HG03097 (cell line): ENCODE measurements around the gene GUCA1A.

Experiments used
- ATAC-seq: cut with Tn5 transposase; IDR thresholded peaks from one replicate; pipeline ENCODE4 v1.9.1; 2021; ENCODE audit not compliant: unreplicated experiment, low FRiP score

The GUCA1A gene

GRCh38 chr6:42173101-42173500, at the start of gene GUCA1A:
Gene GUCA1A (plus strand): TSS chr6:42173364. CDS start chr6:42173614, 250 bp downstream.
- ATAC-seq = no peak

DNA sequence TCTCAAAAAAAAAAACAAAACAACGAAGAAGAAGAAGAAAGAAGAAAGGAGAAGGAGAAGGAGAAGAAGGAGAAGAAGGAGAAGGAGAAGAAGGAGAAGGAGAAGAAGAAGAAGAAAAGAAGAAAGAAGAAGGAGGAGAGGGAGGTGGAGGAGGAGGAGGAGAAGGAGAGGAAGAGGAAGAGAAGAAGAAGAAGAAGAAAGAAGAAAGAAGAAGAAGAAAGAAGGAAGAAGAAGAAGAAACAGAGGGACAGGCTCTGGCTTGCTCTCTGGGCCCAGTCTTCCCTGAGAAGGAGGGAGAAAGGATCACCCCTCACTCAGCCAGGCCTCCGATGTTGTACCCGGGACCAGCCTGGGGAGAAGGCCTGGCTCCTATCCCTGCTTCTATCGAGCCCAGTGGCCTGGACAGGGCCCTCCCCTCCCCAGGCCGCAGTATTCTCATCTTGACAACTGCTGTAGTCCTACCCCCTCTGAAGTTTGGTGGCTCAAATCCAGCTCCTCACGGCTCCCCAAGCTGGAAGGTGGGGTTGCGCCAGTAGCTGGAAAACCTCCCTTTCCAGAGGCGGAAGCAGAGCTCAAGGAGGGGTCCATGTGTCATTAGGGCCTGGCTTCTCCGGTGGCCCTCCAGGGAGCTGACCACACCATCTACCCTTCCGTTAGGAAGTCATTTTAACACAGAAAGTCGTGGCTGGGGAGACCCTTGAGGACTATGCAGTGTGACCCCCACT, 49.6 kb upstream of the GUCA1A start:
- no peak for ATAC-seq

DNA sequence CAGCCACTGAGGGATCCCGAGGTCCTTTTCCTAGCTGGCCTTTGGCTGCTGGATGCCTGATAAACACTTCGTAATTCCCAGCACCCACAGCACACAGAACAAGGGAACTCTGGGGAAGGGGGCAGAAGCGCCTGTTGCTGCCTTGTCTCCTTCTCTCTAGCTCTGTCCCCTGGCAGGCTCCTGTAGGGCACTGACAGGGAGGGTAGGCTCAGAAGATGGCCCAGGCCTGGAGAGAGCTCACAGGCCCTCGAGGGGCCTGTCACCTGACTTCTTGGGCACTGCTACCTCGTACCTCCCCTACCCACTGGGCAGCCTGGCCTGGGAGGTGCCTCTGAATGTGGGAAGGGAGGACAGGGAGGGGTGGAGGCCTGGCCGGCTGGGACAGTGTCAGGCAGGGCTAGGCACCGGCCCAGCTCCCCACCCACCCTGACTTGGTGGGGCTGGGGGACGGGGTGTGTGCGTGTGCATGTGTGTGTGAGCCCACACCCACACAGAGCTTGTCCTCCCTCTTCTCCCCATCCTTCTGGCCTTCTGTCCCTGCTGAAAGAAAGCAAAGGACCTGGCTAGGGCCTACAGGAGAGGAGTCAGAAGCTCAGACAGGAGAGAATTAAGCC, 48.8 kb upstream of the GUCA1A start:
- no peak for ATAC-seq

DNA sequence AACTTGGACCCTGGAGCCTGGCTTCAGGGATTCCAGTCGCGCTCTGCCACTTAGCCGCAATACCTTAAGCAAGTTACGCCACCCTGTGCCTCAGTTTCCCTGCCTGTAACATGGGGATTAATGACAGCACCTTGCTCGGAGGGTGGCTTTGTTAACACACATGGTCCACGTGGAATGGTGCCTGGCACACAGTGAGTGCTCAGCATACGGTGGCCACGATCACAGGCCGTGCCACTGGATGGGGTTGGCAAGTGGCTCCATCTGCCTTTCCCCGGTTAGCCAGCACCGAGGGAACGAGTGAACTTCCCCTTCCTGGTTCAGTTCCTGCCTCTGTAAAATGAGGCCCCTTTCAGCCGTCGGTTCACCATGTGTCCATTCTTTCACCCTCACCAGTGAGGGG, 47.9 kb upstream of the GUCA1A start:
- no peak for ATAC-seq

GRCh38 chr6:42125663-42126062, 47.5 kb upstream of the GUCA1A start:
- ATAC-seq = no peak

DNA sequence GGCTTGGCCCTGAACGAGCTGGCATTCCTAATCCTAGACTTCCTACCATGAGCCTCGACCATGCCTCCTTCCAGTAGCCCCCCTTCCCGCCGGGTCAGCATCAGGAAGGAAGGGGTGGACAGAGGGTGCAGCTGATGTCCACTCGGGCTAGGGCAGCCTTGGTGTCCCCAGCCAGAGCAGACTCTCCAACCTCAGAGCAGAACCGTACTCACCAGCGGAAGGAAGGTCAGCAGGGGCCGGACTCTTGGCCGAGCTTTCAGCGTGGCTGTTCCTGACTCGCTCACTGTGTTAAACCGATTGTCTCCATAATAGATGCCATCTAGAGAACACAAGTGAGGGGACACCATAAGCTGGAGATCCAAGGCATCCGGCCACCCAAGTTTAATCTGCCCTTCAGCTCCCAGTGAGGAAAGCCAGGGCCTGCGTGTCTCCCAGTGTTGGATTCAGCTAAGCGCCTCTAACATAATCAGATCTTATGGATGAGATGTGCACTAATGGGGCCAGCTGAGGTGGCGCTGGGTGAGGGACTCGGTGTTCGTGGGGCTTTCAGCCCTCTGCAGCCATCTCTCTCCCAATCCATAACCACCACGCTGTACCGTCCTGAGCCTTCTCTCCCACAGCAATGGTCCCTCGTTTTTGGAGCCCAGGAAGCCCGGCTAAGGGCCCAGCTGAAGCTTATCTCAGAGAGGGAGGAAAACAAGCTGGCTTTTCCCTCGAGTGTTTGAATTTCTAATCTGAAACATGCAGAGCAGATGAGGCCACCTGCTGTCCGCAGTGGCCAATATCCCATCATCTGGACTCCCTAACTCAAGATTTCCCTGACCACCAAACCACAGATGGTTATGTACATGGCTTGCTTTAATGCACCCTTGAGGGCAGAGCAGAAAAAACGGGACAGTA, 44.5 kb upstream of the GUCA1A start:
- no peak for ATAC-seq

DNA sequence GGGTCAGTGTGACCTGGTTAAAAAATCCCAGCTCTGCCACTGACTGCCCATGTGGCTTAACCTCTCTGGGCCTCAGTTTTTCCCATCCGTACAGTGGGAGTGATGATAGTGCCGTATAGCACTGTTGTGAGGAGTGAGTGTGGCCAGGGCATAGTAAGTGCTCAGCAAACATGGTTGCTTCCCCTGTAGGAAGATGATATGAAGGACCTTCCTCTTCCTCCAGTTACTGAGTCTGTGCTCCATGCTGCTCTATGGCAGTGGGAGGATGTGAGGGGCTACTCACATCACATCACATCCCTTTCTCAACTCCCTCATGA, 43.8 kb upstream of the GUCA1A start:
- no peak for ATAC-seq

- no peak for ATAC-seq
Measured at GRCh38 chr6:42131531-42131930, 41.6 kb upstream of the GUCA1A start.

DNA sequence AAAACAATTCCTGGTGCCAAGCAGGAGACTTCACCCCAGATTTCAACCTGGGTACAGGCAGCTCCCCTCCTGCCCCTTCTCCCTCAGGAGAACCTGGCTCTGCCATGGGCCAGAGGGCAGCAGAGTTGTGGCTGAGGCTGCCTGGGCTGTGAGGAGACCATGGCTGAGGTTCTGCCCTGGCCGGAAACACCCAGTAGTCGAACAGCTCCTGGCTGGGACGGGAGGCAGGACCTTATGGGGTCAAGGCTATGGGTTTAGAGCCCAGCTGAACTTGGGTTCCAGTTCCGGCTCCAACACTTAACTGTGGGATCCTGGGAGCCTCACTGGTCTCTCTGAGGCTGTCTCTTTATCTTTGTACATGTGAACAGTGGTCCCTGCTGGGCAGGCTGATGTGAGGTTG, 39.2 kb upstream of the GUCA1A start:
- no peak for ATAC-seq

DNA sequence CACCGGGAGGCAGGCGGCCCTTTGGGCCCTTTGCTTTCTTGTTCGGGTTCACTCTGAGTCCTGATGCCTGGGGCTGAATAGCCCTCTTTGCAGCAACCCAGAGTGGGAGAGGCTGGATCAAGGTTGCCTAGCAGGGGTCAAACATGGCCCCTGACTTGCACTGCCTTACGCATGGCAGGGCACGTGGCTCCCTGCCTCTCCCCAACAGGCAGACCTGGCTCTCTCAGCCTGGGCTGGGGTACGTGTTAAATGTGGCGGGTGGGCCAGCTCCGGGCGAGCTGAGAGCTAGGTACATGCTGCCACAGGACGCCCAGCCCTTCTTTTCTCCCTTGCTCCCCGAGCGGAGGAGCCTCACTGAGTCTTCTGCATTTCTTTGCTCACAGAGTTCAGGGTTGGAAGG, 38.0 kb upstream of the GUCA1A start:
- no peak for ATAC-seq

DNA sequence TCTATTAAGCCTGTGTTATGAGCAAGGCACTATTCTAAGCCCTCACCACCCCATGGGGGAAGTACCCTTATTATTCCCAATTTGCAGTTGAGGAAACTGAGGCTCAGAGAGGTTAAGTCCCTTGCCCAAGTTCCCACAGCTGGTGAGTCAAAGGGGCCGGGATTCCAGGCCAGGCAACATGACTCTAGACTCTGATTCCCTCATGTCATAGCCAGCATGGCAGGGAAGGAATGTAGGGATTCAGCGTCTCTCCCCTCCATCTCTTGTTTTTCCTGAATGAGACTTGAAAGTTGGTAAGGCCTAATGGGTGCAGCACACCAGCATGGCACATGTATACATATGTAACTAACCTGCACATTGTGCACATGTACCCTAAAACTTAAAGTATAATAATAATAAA, 37.4 kb upstream of the GUCA1A start:
- ATAC-seq = no peak

- ATAC-seq = no peak
Measured at GRCh38 chr6:42136508-42137193, 36.5 kb upstream of the GUCA1A start.

DNA sequence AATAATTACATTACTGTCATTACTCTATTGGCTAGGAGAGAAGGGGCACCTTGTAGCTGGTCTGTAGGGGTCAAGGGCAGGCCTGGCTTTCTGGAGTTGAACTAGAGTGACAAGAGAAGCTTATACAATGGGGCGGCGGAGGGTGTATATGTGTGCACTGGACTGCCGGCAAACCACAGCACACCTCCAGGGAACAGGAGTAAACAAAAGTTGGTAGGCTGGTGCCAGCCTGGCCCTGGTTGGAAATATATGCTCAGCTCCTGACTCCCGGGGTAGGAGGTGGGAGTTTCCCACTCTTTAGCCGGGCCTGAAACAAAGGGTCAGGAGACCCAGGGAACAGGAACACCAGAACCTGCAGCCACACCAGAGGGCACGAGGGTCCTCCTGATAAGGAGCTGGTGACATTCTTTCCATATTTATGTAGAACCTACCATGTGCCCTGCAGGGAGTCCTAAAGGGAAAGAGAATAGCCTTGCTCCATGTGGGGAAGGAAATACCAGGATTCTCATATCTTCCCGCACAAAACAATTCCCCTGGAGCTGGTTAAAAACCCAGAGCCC, 35.9 kb upstream of the GUCA1A start:
- ATAC-seq = no peak

DNA sequence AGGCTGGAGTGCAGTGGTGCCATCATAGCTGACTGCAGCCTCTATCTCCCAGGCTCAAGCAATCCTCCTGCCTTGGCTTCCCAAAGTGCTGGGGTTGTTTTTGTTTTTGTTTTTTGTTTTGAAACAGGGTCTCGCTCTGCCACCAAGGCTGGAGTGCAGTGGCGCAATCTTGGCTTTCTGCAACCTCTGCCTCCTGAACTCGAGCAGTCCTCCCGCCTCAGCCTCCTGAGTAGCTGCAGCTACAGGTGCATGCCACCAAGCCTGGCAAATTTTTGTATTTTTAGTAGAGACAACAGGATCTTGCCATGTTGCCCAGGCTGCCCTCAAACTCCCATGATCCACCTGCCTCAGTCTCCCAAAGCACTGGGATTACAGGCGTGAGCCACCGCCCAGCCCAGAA, 35.0 kb upstream of the GUCA1A start:
- no peak for ATAC-seq

GRCh38 chr6:42138630-42139619, 34.2 kb upstream of the GUCA1A start:
- ATAC-seq = no peak

- ATAC-seq = no peak
Measured at GRCh38 chr6:42140032-42140431, 33.1 kb upstream of the GUCA1A start.

- ATAC-seq = no peak
Measured at GRCh38 chr6:42140756-42141602, 32.2 kb upstream of the GUCA1A start.

GRCh38 chr6:42141603-42142117, 31.5 kb upstream of the GUCA1A start:
- ATAC-seq = no peak
